SK-N-SH (cell line): Measurements from ENCODE around the gene CSN1S1. TPM values are rescaled to one million over a fixed set of nuclear protein-coding genes. Genes with fewer than 3 reads are reported as not detected.
A peak's percentile ranks its signal among the peaks of the same experiment; 100 is the strongest.

Experiments used
- CTCF ChIA-PET: fragments of 300-600, 350-600 bp; formaldehyde crosslinking; extraction: SDS; loops from one replicate; lab custom pipeline; 2021; lab: Yijun Ruan, JAX
- POLR2A ChIA-PET: fragments of 350-600 bp; sonication (Branson Sonifier 250); formaldehyde crosslinking; extraction: SDS; loops from one replicate; lab custom pipeline; 2020; ENCODE audit warnings: antibody characterized with exemption, inconsistent platforms; lab: Yijun Ruan, JAX
- DNase-seq: peaks from one replicate; pipeline ENCODE4 v3.0.0; 2012
- H2AFZ ChIP-seq: fragments of 200-600 bp; sonication (generic); 2 replicates; pipeline ENCODE4 v1.8.1; 2016; ENCODE audit warnings: antibody characterized with exemption, mild to moderate bottlenecking, low read depth
- H3F3A ChIP-seq: fragments of 200-600 bp; sonication (generic); replicated peaks from 2 replicates; pipeline ENCODE3; 2016; ENCODE audit warnings: antibody characterized with exemption, mild to moderate bottlenecking; ENCODE audit not compliant: insufficient read depth
- H3K27ac ChIP-seq, 2 experiments: fragments of 200-500 bp in 1 of 2; fragments of 200-600 bp in 1 of 2; sonication (Bioruptor generic) in 1 of 2; sonication (generic), shearing (Covaris generic) in 1 of 2; 2 replicates each; pipeline versions ENCODE4 v1.5.1 to v1.6.1; 2014 to 2016; ENCODE audit warnings: low read depth in 2 of 2, inconsistent platforms in 1 of 2, low read length in 1 of 2, mild to moderate bottlenecking in 1 of 2, mixed read lengths in 1 of 2
- H3K27me3 ChIP-seq: fragments of 200-600 bp; sonication (generic), shearing (Covaris generic); 2 replicates; pipeline ENCODE4 v1.6.1; 2016; ENCODE audit warnings: mixed run types; ENCODE audit not compliant: insufficient read depth
- H3K36me3 ChIP-seq, 2 experiments: fragments of 200-500 bp in 1 of 2; fragments of 200-600 bp in 1 of 2; sonication (Bioruptor generic) in 1 of 2; sonication (generic) in 1 of 2; replicated peaks in 1 of 2; 2 replicates each; pipeline versions ENCODE3 to v1.5.1; 2014 to 2016; ENCODE audit warnings: low read length in 1 of 2, mild to moderate bottlenecking in 1 of 2; ENCODE audit not compliant: insufficient read depth in 2 of 2, control insufficient read depth in 1 of 2
- H3K4me1 ChIP-seq, 2 experiments: fragments of 200-500 bp in 1 of 2; fragments of 200-600 bp in 1 of 2; sonication (Bioruptor generic) in 1 of 2; sonication (generic), shearing (Covaris generic) in 1 of 2; 2 replicates each; pipeline versions ENCODE4 v1.5.1 to v1.6.1; 2014 to 2016; ENCODE audit warnings: low read depth in 1 of 2, low read length in 1 of 2, mixed run types in 1 of 2; ENCODE audit not compliant: insufficient read depth in 2 of 2, control insufficient read depth in 1 of 2
- H3K4me2 ChIP-seq: fragments of 200-600 bp; sonication (generic), shearing (Covaris generic); 2 replicates; pipeline ENCODE4 v1.6.1; 2017; ENCODE audit warnings: mixed run types
- H3K4me3 ChIP-seq, 2 experiments: fragments of 200-500 bp in 1 of 2; fragments of 200-600 bp in 1 of 2; sonication (Bioruptor generic) in 1 of 2; sonication (generic), shearing (Covaris generic) in 1 of 2; 2 replicates each; pipeline versions ENCODE4 v1.5.1 to v1.8.1; 2014 to 2016; ENCODE audit warnings: low read depth in 2 of 2, inconsistent platforms in 1 of 2, low read length in 1 of 2, mild to moderate bottlenecking in 1 of 2, mixed read lengths in 1 of 2, moderate library complexity in 1 of 2
- H3K79me2 ChIP-seq: fragments of 200-600 bp; sonication (generic); 2 replicates; pipeline ENCODE4 v1.8.1; 2017; ENCODE audit warnings: mild to moderate bottlenecking; ENCODE audit not compliant: insufficient read depth
- H3K9ac ChIP-seq: fragments of 200-600 bp; sonication (generic); 2 replicates; pipeline ENCODE4 v1.6.1; 2017; ENCODE audit warnings: mixed run types
- H3K9me2 ChIP-seq: fragments of 200-600 bp; sonication (generic); 2 replicates; pipeline ENCODE4 v1.6.1; 2017; ENCODE audit warnings: mixed run types
- H3K9me3 ChIP-seq: fragments of 200-600 bp; sonication (generic); 2 replicates; pipeline ENCODE4 v1.6.1; 2017; ENCODE audit warnings: mixed run types, mild to moderate bottlenecking, moderate library complexity
- H4K20me1 ChIP-seq: fragments of 200-600 bp; sonication (generic); 2 replicates; pipeline ENCODE4 v1.6.1; 2017; ENCODE audit warnings: mild to moderate bottlenecking, mixed run types; ENCODE audit not compliant: insufficient read depth
- CHD2 ChIP-seq: fragments of 150-350 bp; IDR thresholded peaks from 2 replicates; pipeline ENCODE4 v1.6.1; 2018; ENCODE audit warnings: low read length; ENCODE audit not compliant: partially characterized antibody
- EP300 ChIP-seq, 2 experiments: IDR thresholded peaks; 2 replicates each; pipeline versions ENCODE4 v1.4.0 to v1.6.1; 2012; ENCODE audit warnings: borderline replicate concordance in 1 of 2, low read depth in 1 of 2, low read length in 1 of 2
- EZH2phosphoT487 ChIP-seq: fragments of 200-600 bp; sonication (generic); IDR thresholded peaks from 2 replicates; pipeline ENCODE4 v1.6.1; 2017; ENCODE audit warnings: low read depth, mixed run types, mild to moderate bottlenecking, antibody characterized with exemption, moderate library complexity, borderline replicate concordance
- FOSL2 ChIP-seq: IDR thresholded peaks from 2 replicates; pipeline ENCODE4 v1.4.0; 2012; ENCODE audit warnings: low read depth, mild to moderate bottlenecking, moderate library complexity, borderline replicate concordance
- FOXM1 ChIP-seq: IDR thresholded peaks from 2 replicates; pipeline ENCODE4 v1.4.0; 2012; ENCODE audit warnings: low read depth, mild to moderate bottlenecking
- GABPA ChIP-seq: IDR thresholded peaks from 2 replicates; pipeline ENCODE4 v1.4.0; 2012; ENCODE audit warnings: low read depth, mild to moderate bottlenecking
- JUND ChIP-seq: IDR thresholded peaks from 2 replicates; pipeline ENCODE4 v1.4.0; 2012
- NFIC ChIP-seq: IDR thresholded peaks from 2 replicates; pipeline ENCODE4 v1.4.0; 2012; ENCODE audit warnings: borderline replicate concordance
- PBX3 ChIP-seq: IDR thresholded peaks from 2 replicates; pipeline ENCODE4; 2012
- POLR2AphosphoS5 ChIP-seq: IDR thresholded peaks from 2 replicates; pipeline ENCODE4 v1.6.1; 2012; ENCODE audit warnings: low read depth, low read length
- REST ChIP-seq: IDR thresholded peaks from 2 replicates; pipeline ENCODE4 v1.6.1; 2012; ENCODE audit warnings: mild to moderate bottlenecking, low read depth, low read length, moderate library complexity
- RFX5 ChIP-seq: IDR thresholded peaks from 2 replicates; pipeline ENCODE4 v1.6.1; 2012; ENCODE audit warnings: mild to moderate bottlenecking, improper control_type of control experiment, low read length
- SIN3A ChIP-seq: IDR thresholded peaks from 2 replicates; pipeline ENCODE4 v1.6.1; 2012; ENCODE audit warnings: low read depth, mild to moderate bottlenecking, low read length, moderate library complexity, borderline replicate concordance
- TEAD4 ChIP-seq: IDR thresholded peaks from 2 replicates; pipeline ENCODE4 v1.4.0; 2012; ENCODE audit warnings: mild to moderate bottlenecking, borderline replicate concordance; ENCODE audit not compliant: insufficient read depth
- USF1 ChIP-seq: IDR thresholded peaks from 2 replicates; pipeline ENCODE4 v1.4.0; 2012; ENCODE audit warnings: low read depth, borderline replicate concordance
- USF2 ChIP-seq: fragments of 150-350 bp; IDR thresholded peaks from 2 replicates; pipeline ENCODE4 v1.6.1; 2017; ENCODE audit warnings: antibody characterized with exemption, low read length, low read depth, borderline replicate concordance
- ZBTB33 ChIP-seq: IDR thresholded peaks from 2 replicates; pipeline ENCODE4 v1.4.0; 2012; ENCODE audit warnings: low read depth, borderline replicate concordance
- WGBS: methylation state at CpG from one replicate; pipeline ENCODE4 v1.1.6; 2017; ENCODE audit warnings: low lambda C conversion rate; 5-methylcytosine and 5-hydroxymethylcytosine counted together
- polyA plus RNA-seq, 3 experiments: library from polyadenylated mRNA; depleted of rRNA; stranded (reverse); fragments of >200 nt; gene quantifications; 2 replicates each; pipeline ENCODE4 v1.2.3, GENCODE V29; 2012

The CSN1S1 gene
- polyA plus RNA-seq, 1 of the 3 experiments (the other 2 are of a cell fraction) = not detected

- no peak for DNase-seq
- 6% methylated on average over 1 of the region's 1 CpG for WGBS
- H4K20me1 ChIP-seq = no peaks in the 10 kb centered on the region
- no peak overlapping the region for H2AFZ ChIP-seq
- no peak overlapping the region for H3K4me3 ChIP-seq
- TF ChIP-seq JUND (no peak), USF1 (no peak), SIN3A (no peak), FOSL2 (no peak), EZH2phosphoT487 (no peak), USF2 (no peak)
- H3K4me2 ChIP-seq = no peak overlapping the region
- POLR2A ChIA-PET = no interaction called here
- no peaks in the 10 kb centered on the region for H3K4me1 ChIP-seq
- H3K27ac ChIP-seq = no peak overlapping the region
- no peaks in the 10 kb centered on the region for H3K9me2 ChIP-seq
- no peaks in the 10 kb centered on the region for H3K27me3 ChIP-seq
- CTCF ChIA-PET = no interaction called here
- no peak overlapping the region for H3K9ac ChIP-seq
- H3K36me3 ChIP-seq = no peaks in the 10 kb centered on the region
- no peaks in the 10 kb centered on the region for H3K79me2 ChIP-seq
- H3F3A ChIP-seq = no peaks in the 10 kb centered on the region
- no peaks in the 10 kb centered on the region for H3K9me3 ChIP-seq
Measured at GRCh38 chr4:69974631-69975030, 43.8 kb downstream of the CSN1S1 start.

GRCh38 chr4:69977582-69977981 lies 46.7 kb downstream of the CSN1S1 start:
- Histone ChIP-seq H3F3A (no peaks in the 10 kb centered on the region), H3K9me2 (no peaks in the 10 kb centered on the region), H3K4me1 (no peaks in the 10 kb centered on the region), H3K36me3 (no peaks in the 10 kb centered on the region), H3K27ac (no peak overlapping the region), H4K20me1 (no peaks in the 10 kb centered on the region), H3K4me2 (no peak overlapping the region), H3K4me3 (no peak overlapping the region), H3K27me3 (no peaks in the 10 kb centered on the region), H3K79me2 (no peaks in the 10 kb centered on the region), H2AFZ (0 out of 2 replicates have a peak overlapping the region, but pooled peaks have one; percentile 41)
- POLR2A ChIA-PET = no interaction called here
- DNase-seq = no peak
- CTCF ChIA-PET = no interaction called here
- no peak for TF ChIP-seq FOXM1
- TF ChIP-seq SIN3A = no peak
- TF ChIP-seq GABPA = no peak
- no peak for TF ChIP-seq NFIC
- no peak for TF ChIP-seq POLR2AphosphoS5
- no peak for TF ChIP-seq REST
- TF ChIP-seq RFX5 = no peak
- no peak for TF ChIP-seq EZH2phosphoT487
- TF ChIP-seq USF1 = no peak
- TF ChIP-seq CHD2 = no peak
- TF ChIP-seq PBX3 = no peak
- TF ChIP-seq ZBTB33 = no peak
- no peak for TF ChIP-seq TEAD4
- TF ChIP-seq USF2 = no peak
- no peak for TF ChIP-seq EP300 (IDR thresholded peaks at IDR 0.05; ENCODE audit: borderline replicate concordance in 1 of 2, low read depth in 1 of 2, low read length in 1 of 2)
- TF ChIP-seq, all 33 proteins: peak for 0
- H3K9me3 ChIP-seq = no peaks in the 10 kb centered on the region
- H3K9ac ChIP-seq = no peak overlapping the region
